Stimulated activated CD4-positive, alpha-beta T cell treated with anti-CD3 and anti-CD28 coated beads, Interleukin-12 subunit alpha, Interleukin-12 subunit beta, amount 100 ng/mL, for 48 hours (primary cell): ENCODE data around the gene SLC35B4.

Experiments
- DNase-seq, 3 donors: peaks; one replicate each; pipeline ENCODE4 v3.0.0-alpha.2; 2020; ENCODE audit warnings: low read depth in 2 of 3, low spot score in 1 of 3

SLC35B4 gene

GRCh38 chr7:134293002-134293740 lies 23.6 kb downstream of the SLC35B4 start:
- DNase-seq = no peak

- no peak for DNase-seq
These were observed 26.4 kb downstream of the SLC35B4 start for GRCh38 chr7:134290286-134290685.

GRCh38 chr7:134289841-134290240 lies 26.9 kb downstream of the SLC35B4 start:
- DNase-seq = no peak

GRCh38 chr7:134289423-134289822 lies 27.3 kb downstream of the SLC35B4 start:
- DNase-seq = no peak

- no peak for DNase-seq
These were observed 28.6 kb downstream of the SLC35B4 start for GRCh38 chr7:134287916-134288659.

GRCh38 chr7:134284952-134285351 lies 31.8 kb downstream of the SLC35B4 start:
- no peak for DNase-seq

GRCh38 chr7:134284011-134284410 lies 32.7 kb downstream of the SLC35B4 start:
- DNase-seq = no peak

- no peak for DNase-seq
These were observed 36.2 kb downstream of the SLC35B4 start for GRCh38 chr7:134280508-134280907.

- no peak for DNase-seq
These were observed 36.8 kb downstream of the SLC35B4 start for GRCh38 chr7:134279898-134280297.

GRCh38 chr7:134279336-134279735 lies 37.4 kb downstream of the SLC35B4 start:
- DNase-seq = no peak

- no peak for DNase-seq
These were observed 38.1 kb downstream of the SLC35B4 start for GRCh38 chr7:134278502-134279153.

- DNase-seq = no peak
These were observed 39.8 kb downstream of the SLC35B4 start for GRCh38 chr7:134276951-134277350.

GRCh38 chr7:134262322-134262721 lies 54.4 kb downstream of the SLC35B4 start:
- no peak for DNase-seq

- DNase-seq = no peak
These were observed 60.9 kb downstream of the SLC35B4 start for GRCh38 chr7:134255814-134256213.

GRCh38 chr7:134254311-134254710 lies 62.4 kb downstream of the SLC35B4 start:
- DNase-seq = no peak

GRCh38 chr7:134248196-134248595 lies 68.5 kb downstream of the SLC35B4 start:
- no peak for DNase-seq

GRCh38 chr7:134246761-134247160 lies 70.0 kb downstream of the SLC35B4 start:
- DNase-seq = no peak

GRCh38 chr7:134246347-134246746 lies 70.4 kb downstream of the SLC35B4 start:
- no peak for DNase-seq

- no peak for DNase-seq
These were observed 71.5 kb downstream of the SLC35B4 start for GRCh38 chr7:134245253-134245652.
